HG03066 (cell line): ENCODE results near the gene CRYGA.
"Not testable (repeated sequence)": the region's sequence is repeated elsewhere in the genome, so short reads cannot be mapped to it uniquely, and the experiment has no call there.

Experiments used
- ATAC-seq: cut with Tn5 transposase; IDR thresholded peaks from one replicate; pipeline ENCODE4 v1.9.1; 2021; ENCODE audit warnings: low read depth; ENCODE audit not compliant: unreplicated experiment

The CRYGA gene

DNA sequence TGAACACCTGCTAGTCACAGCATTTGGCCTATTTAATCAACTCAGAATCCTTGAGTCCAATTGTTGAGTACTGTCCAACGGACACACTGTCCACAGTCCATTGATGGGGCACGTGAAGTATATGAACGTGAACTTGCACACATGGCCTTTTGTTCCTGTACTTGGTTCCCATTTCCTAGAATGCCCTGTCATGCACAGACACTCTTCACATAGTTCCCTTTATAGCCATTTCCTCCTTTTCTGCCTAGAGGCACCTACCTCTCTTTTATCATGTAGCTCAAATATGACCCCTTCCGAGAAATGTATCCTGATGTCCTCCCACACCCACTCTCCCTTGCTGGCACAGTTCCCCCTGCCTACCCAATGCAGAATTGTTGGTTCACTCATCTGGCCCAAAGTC lies 8.7 kb upstream of the CRYGA start:
- no peak for ATAC-seq

GRCh38 chr2:208164951-208165755 lies 1.8 kb upstream of the CRYGA start:
- no peak for ATAC-seq

DNA sequence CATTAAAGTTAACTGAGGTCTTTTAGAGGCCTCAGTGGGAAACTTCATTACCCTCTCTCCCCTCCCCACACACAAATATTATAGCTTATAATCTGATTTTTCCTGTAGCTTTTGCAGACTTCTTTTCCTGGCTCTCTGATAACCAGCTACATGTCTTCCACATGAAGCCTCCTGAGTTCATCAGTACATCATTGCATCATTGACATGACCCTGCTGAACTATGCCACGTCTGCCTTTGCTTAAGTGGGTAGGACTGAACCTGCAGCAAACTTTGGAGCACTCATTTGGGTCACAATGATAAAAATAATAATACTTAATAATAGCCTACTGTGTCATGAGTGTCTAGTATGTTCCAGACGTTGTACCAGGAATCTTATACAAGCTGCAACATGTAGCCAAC lies 7.0 kb downstream of the CRYGA start:
- no peak for ATAC-seq

GRCh38 chr2:208153156-208153555 lies 10.2 kb downstream of the CRYGA start:
- ATAC-seq = no peak

- ATAC-seq = no peak
Observed at GRCh38 chr2:208150956-208151355, 12.4 kb downstream of the CRYGA start.

DNA sequence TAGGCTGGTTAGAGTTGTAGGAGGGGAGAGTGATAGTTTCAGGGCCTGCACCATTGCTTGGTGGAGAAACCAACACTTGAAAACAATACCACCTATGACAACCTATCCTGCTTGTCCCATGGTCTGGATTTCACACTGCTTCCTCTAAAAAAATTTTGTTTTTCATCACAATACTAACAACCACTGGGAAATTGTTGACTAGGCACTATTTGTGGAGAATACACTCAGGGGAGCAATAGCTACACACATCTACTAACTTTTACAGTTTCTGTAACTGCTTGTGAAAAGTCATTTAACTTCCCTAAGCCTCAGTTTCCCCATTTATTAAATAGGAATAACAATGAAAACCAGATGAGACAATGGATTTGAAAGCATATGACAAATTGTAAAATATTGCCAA lies 13.3 kb downstream of the CRYGA start:
- no peak for ATAC-seq

GRCh38 chr2:208148803-208149202 lies 14.6 kb downstream of the CRYGA start:
- ATAC-seq = no peak

- ATAC-seq = no peak
Observed at GRCh38 chr2:208147759-208148158, 15.6 kb downstream of the CRYGA start.

DNA sequence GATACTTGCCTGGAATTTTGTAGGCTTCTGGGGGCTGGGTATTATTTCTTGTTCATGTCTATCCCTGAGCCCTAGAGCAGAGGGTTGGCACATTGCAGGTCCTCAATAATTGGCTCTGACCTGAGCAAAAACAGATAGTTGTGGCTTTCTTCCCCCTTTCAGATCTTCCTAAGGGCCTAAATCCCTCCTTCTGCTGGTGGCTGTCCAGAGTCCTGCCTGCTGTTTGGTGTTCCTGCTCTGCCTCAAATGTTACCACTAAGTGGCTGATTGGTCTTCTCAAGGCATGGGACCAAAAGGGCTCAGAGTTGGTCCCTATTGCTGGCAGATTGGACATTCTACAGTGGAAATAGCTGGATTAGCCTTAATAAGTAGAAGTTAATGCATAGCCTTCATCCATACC lies 16.4 kb downstream of the CRYGA start:
- no peak for ATAC-seq

DNA sequence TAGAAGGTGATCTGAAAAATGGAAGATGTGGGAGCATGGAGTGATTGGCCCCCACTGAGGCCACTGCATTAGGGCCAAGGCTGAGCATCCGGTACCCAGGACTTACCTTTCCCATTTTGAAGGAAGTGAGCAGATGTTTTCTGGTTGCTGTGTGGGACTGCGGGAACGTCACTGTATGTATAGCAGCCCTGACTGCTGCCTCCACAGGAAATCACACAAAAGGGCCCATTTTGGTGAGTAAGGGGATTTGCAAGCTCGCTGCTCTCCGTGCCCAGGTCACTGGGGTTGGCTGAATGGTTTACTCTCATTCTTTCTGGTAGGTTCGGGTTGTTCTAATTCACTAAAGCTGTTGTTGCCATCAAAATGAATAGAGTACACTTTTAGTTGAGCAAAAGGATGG lies 17.4 kb downstream of the CRYGA start, which contains the start of gene CRYGB:
Gene CRYGB (minus strand): TSS at position 153 of the 400 bp plus-strand sequence. CDS start 38 bp downstream, at position 115.
- no peak for ATAC-seq

GRCh38 chr2:208142925-208143799 lies 20.2 kb downstream of the CRYGA start:
- ATAC-seq = no peak

- ATAC-seq = no peak
Observed at GRCh38 chr2:208142240-208142924, 21.0 kb downstream of the CRYGA start.

DNA sequence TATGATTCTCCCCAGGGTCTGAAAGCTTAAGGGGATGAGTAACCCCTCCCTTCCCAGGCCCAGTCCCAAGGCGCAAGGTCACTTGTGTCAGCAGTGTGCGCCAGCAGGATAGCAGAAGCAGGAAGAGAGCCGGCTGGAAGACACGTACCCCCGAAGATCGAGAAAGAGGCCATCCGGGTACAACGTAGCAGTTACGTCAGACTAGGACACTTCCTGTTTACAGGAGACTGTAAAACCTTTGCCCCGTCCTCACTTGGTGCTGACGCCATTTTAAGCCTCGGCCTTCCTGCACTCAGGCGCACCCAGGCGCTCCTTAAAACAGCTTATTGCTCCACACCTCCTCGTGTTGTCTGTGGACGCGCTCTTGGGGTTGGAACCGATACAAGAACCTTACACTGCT lies 23.9 kb downstream of the CRYGA start:
- ATAC-seq = no peak

DNA sequence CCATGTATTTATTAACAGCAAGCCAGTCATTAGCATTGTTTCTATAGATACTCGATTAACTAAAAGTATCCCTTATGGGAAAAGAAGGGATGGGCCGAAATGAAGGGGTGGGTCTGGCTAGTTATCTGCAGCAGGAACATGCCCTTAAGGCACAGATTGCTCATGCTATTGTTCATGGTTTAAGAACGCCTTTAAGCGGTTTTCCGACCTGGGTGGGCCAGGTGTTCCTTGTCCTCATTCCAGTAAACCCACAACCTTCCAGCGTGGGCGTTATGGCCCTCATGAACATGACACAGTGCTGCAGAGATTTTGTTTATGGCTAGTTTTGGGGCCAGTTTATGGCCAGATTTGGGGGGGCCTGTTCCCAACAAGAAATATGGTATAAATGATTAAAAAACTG lies 25.1 kb downstream of the CRYGA start:
- ATAC-seq = not testable (repeated sequence)

DNA sequence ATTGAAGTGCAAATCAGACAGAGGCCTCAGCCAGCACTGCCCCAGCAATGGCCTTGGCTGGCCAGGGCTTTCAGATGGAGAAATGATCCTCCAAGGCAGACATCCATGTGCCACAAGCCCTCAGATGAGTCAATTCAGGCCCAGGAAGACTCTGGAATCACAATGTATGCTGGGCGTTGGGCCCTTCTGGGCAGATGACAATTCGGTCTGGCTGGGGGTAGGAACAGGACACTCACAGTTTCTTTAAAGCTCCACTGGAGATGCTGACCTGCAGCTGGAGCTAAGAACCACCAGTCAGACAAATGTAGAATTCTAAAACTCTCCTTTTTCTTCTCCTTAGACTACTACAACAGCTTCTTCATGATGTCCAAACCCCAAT lies 26.7 kb downstream of the CRYGA start:
- no peak for ATAC-seq

GRCh38 chr2:208135794-208136715 lies 27.3 kb downstream of the CRYGA start:
- no peak for ATAC-seq

- ATAC-seq = no peak
Observed at GRCh38 chr2:208134928-208135586, 28.3 kb downstream of the CRYGA start.

DNA sequence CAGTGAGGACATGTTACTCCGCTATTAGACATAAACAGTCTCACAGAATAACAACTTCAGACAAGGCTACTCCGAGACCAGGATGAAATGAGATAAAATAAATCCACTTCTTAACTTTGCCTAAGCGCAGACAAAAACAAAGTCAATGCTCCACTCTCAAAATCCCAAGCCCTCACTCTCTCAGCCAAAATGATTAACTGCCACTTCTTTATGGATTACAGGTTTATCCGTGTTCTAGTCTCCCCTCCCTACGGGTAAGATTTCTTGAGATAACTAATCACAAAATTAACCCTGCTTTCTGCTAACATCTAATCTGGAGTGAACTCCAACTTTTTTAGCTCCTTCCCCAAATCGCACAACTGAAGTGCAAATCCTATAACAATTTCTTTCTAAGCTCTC lies 32.7 kb downstream of the CRYGA start:
- no peak for ATAC-seq
